A549 (cell line): ENCODE data around the gene ABCB6. TPM values are rescaled to one million over a fixed set of nuclear protein-coding genes. Genes with fewer than 3 reads are reported as not detected.
A peak's percentile ranks its signal among the peaks of the same experiment; 100 is the strongest.

Source experiments
- ATAC-seq, 2 experiments: fragments of 200-7000 bp in 1 of 2; fragments of >200 bp in 1 of 2; cut with Nextera tagmentation in 1 of 2; cut with Tn5 transposase in 1 of 2; 3 replicates each; pipeline versions ENCODE4 v1.8.0 to v1.9.1; 2018 to 2020; ENCODE audit warnings: mild to moderate bottlenecking in 1 of 2, moderate library complexity in 1 of 2
- CTCF ChIA-PET: fragments of 300-600 bp; sonication (Branson Sonifier 250); formaldehyde crosslinking; extraction: SDS; loops from one replicate; lab custom pipeline; 2021; ENCODE audit warnings: antibody characterized with exemption, inconsistent platforms; lab: Yijun Ruan, JAX
- POLR2A ChIA-PET: fragments of 350-600 bp; formaldehyde crosslinking; extraction: SDS; loops from one replicate; lab custom pipeline; 2021; ENCODE audit warnings: antibody characterized with exemption, inconsistent platforms; lab: Yijun Ruan, JAX
- DNase-seq, 2 experiments: peaks; one replicate each; pipeline versions ENCODE4 v3.0.0 to v3.0.0-alpha.2; 2011 to 2016; ENCODE audit warnings: low read depth in 1 of 2, low spot score in 1 of 2
- FAIRE-seq: peaks from 2 replicates; lab custom pipeline; 2011; peaks lifted over from hg19 to GRCh38; lab: Jason Lieb, UNC
- H3K27ac ChIP-seq, 2 experiments: fragments of >200 bp; sonication (Bioruptor Twin); formaldehyde crosslinking; 3 replicates each; pipeline ENCODE4 v1.5.1; 2016 to 2017
- H3K4me1 ChIP-seq: fragments of >200 bp; sonication (Bioruptor Twin); formaldehyde crosslinking; 3 replicates; pipeline ENCODE4 v1.6.1; 2016
- H3K4me2 ChIP-seq: fragments of >200 bp; sonication (Bioruptor Twin); formaldehyde crosslinking; 3 replicates; pipeline ENCODE4 v1.6.1; 2016
- H3K4me3 ChIP-seq: fragments of >200 bp; sonication (Bioruptor Twin); formaldehyde crosslinking; 3 replicates; pipeline ENCODE4 v1.5.1; 2016
- H3K9me3 ChIP-seq: fragments of >200 bp; sonication (Bioruptor Twin); formaldehyde crosslinking; 3 replicates; pipeline ENCODE4 v1.6.1; 2016
- CBX2 ChIP-seq: fragments of 200-600 bp; sonication (generic); IDR thresholded peaks from 2 replicates; pipeline ENCODE4 v1.6.1; 2016; ENCODE audit warnings: low read depth, mild to moderate bottlenecking, borderline replicate concordance
- CHD2 ChIP-seq: fragments of 150-350 bp; IDR thresholded peaks from 2 replicates; pipeline ENCODE4 v1.6.1; 2014; ENCODE audit warnings: low read length; ENCODE audit not compliant: partially characterized antibody
- EHMT2 ChIP-seq: fragments of 200-600 bp; sonication (generic); IDR thresholded peaks from 2 replicates; pipeline ENCODE4 v1.6.1; 2016; ENCODE audit warnings: antibody characterized with exemption, low read depth, mild to moderate bottlenecking, moderate library complexity
- ESRRA ChIP-seq: fragments of 150-350 bp; IDR thresholded peaks from 2 replicates; pipeline ENCODE4 v1.6.1; 2014; ENCODE audit warnings: mild to moderate bottlenecking, low read length, borderline replicate concordance
- FOSB ChIP-seq: fragments of 250-450 bp; sonication (Bioruptor Pico); IDR thresholded peaks from 2 replicates; pipeline ENCODE4 v1.5.0; 2020; ENCODE audit warnings: mild to moderate bottlenecking, moderate library complexity
- GATA3 ChIP-seq: IDR thresholded peaks from 2 replicates; pipeline ENCODE4 v1.6.1; 2012; ENCODE audit warnings: borderline replicate concordance
- KDM1A ChIP-seq: fragments of 200-600 bp; sonication (generic); IDR thresholded peaks from 2 replicates; pipeline ENCODE4 v1.6.1; 2016; ENCODE audit warnings: low read depth, mild to moderate bottlenecking
- KDM5A ChIP-seq: fragments of 200-600 bp; sonication (generic); IDR thresholded peaks from 2 replicates; pipeline ENCODE4 v1.6.1; 2016; ENCODE audit warnings: antibody characterized with exemption, mild to moderate bottlenecking
- MAX ChIP-seq: IDR thresholded peaks from 2 replicates; pipeline ENCODE4 v1.6.1; 2012
- MYC ChIP-seq: IDR thresholded peaks from 2 replicates; pipeline ENCODE4 v1.6.1; 2012; ENCODE audit warnings: mild to moderate bottlenecking, inconsistent platforms, low read length, improper control_type of control experiment, borderline replicate concordance
- NFE2L2 ChIP-seq: fragments of 150-350 bp; conservative IDR thresholded peaks from 2 replicates; pipeline ENCODE4 v1.6.1; 2014; ENCODE audit warnings: low read length
- NPAS2 ChIP-seq: fragments of 250-450 bp; sonication (Bioruptor Pico); IDR thresholded peaks from 2 replicates; pipeline ENCODE4 v1.8.0; 2022; ENCODE audit warnings: mild to moderate bottlenecking, moderate library complexity, borderline replicate concordance
- RAD21 ChIP-seq, 2 experiments: fragments of >200 bp in 1 of 2; sonication (Bioruptor Twin) in 1 of 2; formaldehyde crosslinking in 1 of 2; IDR thresholded peaks in 1 of 2; conservative IDR thresholded peaks in 1 of 2; 2 replicates in 1 of 2; 3 replicates in 1 of 2; pipeline ENCODE4 v1.6.1; 2012 to 2018; ENCODE audit warnings: inconsistent platforms in 1 of 2
- RFX5 ChIP-seq: fragments of 450-650 bp; IDR thresholded peaks from 2 replicates; pipeline ENCODE4 v1.7.1; 2014; ENCODE audit warnings: antibody characterized with exemption, mild to moderate bottlenecking, moderate library complexity
- RNF2 ChIP-seq: fragments of 200-600 bp; sonication (generic); IDR thresholded peaks from 2 replicates; pipeline ENCODE4 v1.6.1; 2016; ENCODE audit warnings: low read depth, mild to moderate bottlenecking, antibody characterized with exemption, moderate library complexity, borderline replicate concordance
- SMC3 ChIP-seq: fragments of >200 bp; sonication (Bioruptor Twin); formaldehyde crosslinking; IDR thresholded peaks from 3 replicates; pipeline ENCODE4 v1.6.1; 2018; ENCODE audit warnings: inconsistent platforms
- TFCP2L1 ChIP-seq: fragments of 250-450 bp; sonication (Bioruptor Pico); IDR thresholded peaks from 2 replicates; pipeline ENCODE4 v1.5.0; 2021; ENCODE audit warnings: mild to moderate bottlenecking
- ZFP36 ChIP-seq: fragments of 450-650 bp; IDR thresholded peaks from 2 replicates; pipeline ENCODE4 v1.6.1; 2014; ENCODE audit warnings: borderline replicate concordance; ENCODE audit not compliant: partially characterized antibody
- ZNF302 ChIP-seq: fragments of 250-450 bp; sonication (Bioruptor Pico); IDR thresholded peaks from 2 replicates; pipeline ENCODE4 v1.9.0; 2021; ENCODE audit warnings: inconsistent platforms, mild to moderate bottlenecking, moderate library complexity
- ZSCAN20 ChIP-seq: fragments of 250-450 bp; sonication (Bioruptor Pico); IDR thresholded peaks from 2 replicates; pipeline ENCODE4 v1.8.0; 2022; ENCODE audit warnings: mild to moderate bottlenecking, moderate library complexity
- WGBS: methylation state at CpG from one replicate; pipeline ENCODE4 v1.1.6; 2017; ENCODE audit errors: missing lambda C conversion rate; 5-methylcytosine and 5-hydroxymethylcytosine counted together
- polyA plus RNA-seq, 4 experiments: library from polyadenylated mRNA; depleted of rRNA in 3 of 4; stranded (reverse); fragments of >200 nt; fragmentation: RNase III in 1 of 4; extraction: RNeasy Plus Mini Kit Qiagen cat#74134 plus additional on column Dnase treatment in 1 of 4; gene quantifications; 2 replicates in 3 of 4; 3 replicates in 1 of 4; pipeline ENCODE4 v1.2.3, GENCODE V29; 2011 to 2017
- TF ChIP-seq, protein P1 (sequence below): fragments of 250-450 bp; sonication (Bioruptor Pico); IDR thresholded peaks from 2 replicates; pipeline ENCODE4 v1.5.0; 2021; ENCODE audit warnings: mild to moderate bottlenecking, moderate library complexity, borderline replicate concordance
- TF ChIP-seq, protein P2 (sequence below): fragments of 200-600 bp; sonication (generic); IDR thresholded peaks from 2 replicates; pipeline ENCODE4 v1.6.1; 2016; ENCODE audit warnings: antibody characterized with exemption, mild to moderate bottlenecking, moderate library complexity
- TF ChIP-seq, protein P3 (sequence below): fragments of >200 bp; sonication (Bioruptor Twin); formaldehyde crosslinking; IDR thresholded peaks from 3 replicates; pipeline ENCODE4 v1.6.1; 2016

The ABCB6 gene
- polyA plus RNA-seq, 2 of the 4 experiments (the other 2 are of a cell fraction) = 51.3 to 62.5 TPM

GRCh38 chr2:219163156-219163555, 55.6 kb downstream of the ABCB6 start:
- TF ChIP-seq MAX (no peak), ESRRA (no peak), ZFP36 (no peak), EHMT2 (no peak), CBX2 (no peak), TFCP2L1 (CRISPR knock-in tag) (no peak), RNF2 (no peak), RFX5 (no peak)
- TF ChIP-seq, protein P1, sequence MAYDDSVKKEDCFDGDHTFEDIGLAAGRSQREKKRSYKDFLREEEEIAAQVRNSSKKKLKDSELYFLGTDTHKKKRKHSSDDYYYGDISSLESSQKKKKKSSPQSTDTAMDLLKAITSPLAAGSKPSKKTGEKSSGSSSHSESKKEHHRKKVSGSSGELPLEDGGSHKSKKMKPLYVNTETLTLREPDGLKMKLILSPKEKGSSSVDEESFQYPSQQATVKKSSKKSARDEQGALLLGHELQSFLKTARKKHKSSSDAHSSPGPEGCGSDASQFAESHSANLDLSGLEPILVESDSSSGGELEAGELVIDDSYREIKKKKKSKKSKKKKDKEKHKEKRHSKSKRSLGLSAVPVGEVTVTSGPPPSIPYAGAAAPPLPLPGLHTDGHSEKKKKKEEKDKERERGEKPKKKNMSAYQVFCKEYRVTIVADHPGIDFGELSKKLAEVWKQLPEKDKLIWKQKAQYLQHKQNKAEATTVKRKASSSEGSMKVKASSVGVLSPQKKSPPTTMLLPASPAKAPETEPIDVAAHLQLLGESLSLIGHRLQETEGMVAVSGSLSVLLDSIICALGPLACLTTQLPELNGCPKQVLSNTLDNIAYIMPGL (CRISPR knock-in tag) = no peak
- TF ChIP-seq, all 56 proteins: peak for 0

DNA sequence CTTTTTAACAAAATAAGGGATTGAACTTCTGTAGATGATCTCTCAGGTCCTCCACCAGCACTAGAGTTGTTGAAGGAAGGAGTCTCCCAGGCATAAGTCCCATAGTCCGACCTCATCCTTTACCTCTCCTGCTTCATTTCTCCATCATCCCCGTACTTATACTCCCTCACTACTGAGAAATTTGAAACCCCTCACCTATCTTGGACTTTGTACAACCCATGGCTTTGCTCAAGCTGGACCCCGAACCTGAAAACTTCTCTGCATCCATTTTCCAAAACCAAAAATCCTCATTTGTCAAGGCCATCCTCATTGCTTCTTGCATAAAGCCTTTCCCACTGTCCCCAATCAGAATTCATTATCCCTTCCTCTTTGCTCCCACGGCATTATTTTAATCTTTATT, 57.7 kb downstream of the ABCB6 start:
- CTCF ChIA-PET = interaction anchor here (2.0 to 21.6 kb wide), 6 partner anchors 12 to 166 kb away, joined by 6 to 332 read pairs (median 106); partner anchors contain the start of genes CNPPD1, IHH and SLC23A3
- Histone ChIP-seq H3K9me3 (no peaks in the 10 kb centered on the region), H3K4me1 (peaks cover 9% of the 10 kb centered on the region), H3K27ac (peak overlapping the region; percentile 91 to 95), H3K4me3 (peak overlapping the region; percentile 54), H3K4me2 (peak overlapping the region; percentile 98)
- WGBS = 73% methylated on average over 4 of the region's 4 CpGs
- POLR2A ChIA-PET = interaction anchor here (0.6 kb wide), 1 partner anchor 227 kb away, joined by 5 read pairs; no protein-coding TSS in a partner anchor
- ATAC-seq (no peak), DNase-seq (no peak), FAIRE-seq (no peak)
- TF ChIP-seq NPAS2 (CRISPR knock-in tag) = no peak
- no peak for TF ChIP-seq KDM5A
- no peak for TF ChIP-seq GATA3
- no peak for TF ChIP-seq NFE2L2
- no peak for TF ChIP-seq SMC3
- no peak for TF ChIP-seq RFX5
- TF ChIP-seq KDM1A = no peak
- TF ChIP-seq TFCP2L1 (CRISPR knock-in tag) = no peak
- TF ChIP-seq ZSCAN20 (CRISPR knock-in tag) = no peak
- no peak for TF ChIP-seq MYC
- no peak for TF ChIP-seq FOSB (CRISPR knock-in tag)
- TF ChIP-seq, all 56 proteins: peak for 0

More at GRCh38 chr2:219163156-219163555, 55.6 kb downstream of the ABCB6 start:
- ChIA-PET POLR2A (no interaction called here), CTCF (interaction anchor here (0.7 to 3.9 kb wide), 9 partner anchors 8 to 315 kb away, joined by 3 to 22 read pairs (median 4); no protein-coding TSS in a partner anchor)
- H3K4me1 ChIP-seq = peaks cover 9% of the 10 kb centered on the region
- no peak for DNase-seq
- WGBS = 73% methylated on average over 6 of the region's 6 CpGs
- H3K9me3 ChIP-seq = no peaks in the 10 kb centered on the region
- no peak overlapping the region for H3K27ac ChIP-seq
- no peak overlapping the region for H3K4me3 ChIP-seq
- no peak for ATAC-seq
- FAIRE-seq = no peak
- H3K4me2 ChIP-seq = no peak overlapping the region

- no peaks in the 10 kb centered on the region for H3K9me3 ChIP-seq
- H3K4me2 ChIP-seq = peak within 1 kb of the TSS; percentile 98
- peak; percentile 94 to 95 for DNase-seq
- H3K4me3 ChIP-seq = peak within 1 kb of the TSS; percentile 54
- WGBS = 1% methylated on average over 17 of the region's 70 CpGs
- ChIA-PET CTCF (interaction anchor here (0.6 to 21.6 kb wide), 42 partner anchors 11 to 295 kb away, joined by 3 to 332 read pairs (median 4); partner anchors contain the start of genes CNPPD1, DNAJB2, IHH and SLC23A3), POLR2A (interaction anchor here (1.3 kb wide), 1 partner anchor 16 kb away, joined by 4 read pairs; the partner anchor contains the start of gene CNPPD1)
- H3K27ac ChIP-seq = peak within 1 kb of the TSS; percentile 91 to 95
- FAIRE-seq = no peak
- peak; percentile 94 to 96 for ATAC-seq
- H3K4me1 ChIP-seq = peaks cover 9% of the 10 kb centered on the region
- TF ChIP-seq RAD21 (conservative IDR thresholded peaks at IDR 0.05 in 1 of 2, IDR thresholded peaks at IDR 0.05 in 1 of 2) (peak; percentile 85 to 91), GATA3 (no peak), MYC (0 out of 2 replicates have a peak, but pooled peaks have one; percentile 51), CHD2 (no peak), TFCP2L1 (CRISPR knock-in tag) (no peak), ZNF302 (CRISPR knock-in tag) (no peak), ZFP36 (no peak)
- TF ChIP-seq, protein P2, sequence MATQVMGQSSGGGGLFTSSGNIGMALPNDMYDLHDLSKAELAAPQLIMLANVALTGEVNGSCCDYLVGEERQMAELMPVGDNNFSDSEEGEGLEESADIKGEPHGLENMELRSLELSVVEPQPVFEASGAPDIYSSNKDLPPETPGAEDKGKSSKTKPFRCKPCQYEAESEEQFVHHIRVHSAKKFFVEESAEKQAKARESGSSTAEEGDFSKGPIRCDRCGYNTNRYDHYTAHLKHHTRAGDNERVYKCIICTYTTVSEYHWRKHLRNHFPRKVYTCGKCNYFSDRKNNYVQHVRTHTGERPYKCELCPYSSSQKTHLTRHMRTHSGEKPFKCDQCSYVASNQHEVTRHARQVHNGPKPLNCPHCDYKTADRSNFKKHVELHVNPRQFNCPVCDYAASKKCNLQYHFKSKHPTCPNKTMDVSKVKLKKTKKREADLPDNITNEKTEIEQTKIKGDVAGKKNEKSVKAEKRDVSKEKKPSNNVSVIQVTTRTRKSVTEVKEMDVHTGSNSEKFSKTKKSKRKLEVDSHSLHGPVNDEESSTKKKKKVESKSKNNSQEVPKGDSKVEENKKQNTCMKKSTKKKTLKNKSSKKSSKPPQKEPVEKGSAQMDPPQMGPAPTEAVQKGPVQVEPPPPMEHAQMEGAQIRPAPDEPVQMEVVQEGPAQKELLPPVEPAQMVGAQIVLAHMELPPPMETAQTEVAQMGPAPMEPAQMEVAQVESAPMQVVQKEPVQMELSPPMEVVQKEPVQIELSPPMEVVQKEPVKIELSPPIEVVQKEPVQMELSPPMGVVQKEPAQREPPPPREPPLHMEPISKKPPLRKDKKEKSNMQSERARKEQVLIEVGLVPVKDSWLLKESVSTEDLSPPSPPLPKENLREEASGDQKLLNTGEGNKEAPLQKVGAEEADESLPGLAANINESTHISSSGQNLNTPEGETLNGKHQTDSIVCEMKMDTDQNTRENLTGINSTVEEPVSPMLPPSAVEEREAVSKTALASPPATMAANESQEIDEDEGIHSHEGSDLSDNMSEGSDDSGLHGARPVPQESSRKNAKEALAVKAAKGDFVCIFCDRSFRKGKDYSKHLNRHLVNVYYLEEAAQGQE = no peak
- TF ChIP-seq, protein P3, sequence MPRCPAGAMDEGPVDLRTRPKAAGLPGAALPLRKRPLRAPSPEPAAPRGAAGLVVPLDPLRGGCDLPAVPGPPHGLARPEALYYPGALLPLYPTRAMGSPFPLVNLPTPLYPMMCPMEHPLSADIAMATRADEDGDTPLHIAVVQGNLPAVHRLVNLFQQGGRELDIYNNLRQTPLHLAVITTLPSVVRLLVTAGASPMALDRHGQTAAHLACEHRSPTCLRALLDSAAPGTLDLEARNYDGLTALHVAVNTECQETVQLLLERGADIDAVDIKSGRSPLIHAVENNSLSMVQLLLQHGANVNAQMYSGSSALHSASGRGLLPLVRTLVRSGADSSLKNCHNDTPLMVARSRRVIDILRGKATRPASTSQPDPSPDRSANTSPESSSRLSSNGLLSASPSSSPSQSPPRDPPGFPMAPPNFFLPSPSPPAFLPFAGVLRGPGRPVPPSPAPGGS = peak; percentile 90; the same call in 2 of the 3 replicates
These were observed 58.4 kb downstream of the ABCB6 start, which contains the start of gene NHEJ1 for GRCh38 chr2:219160186-219161017. Gene NHEJ1, minus strand, starts transcription at chr2:219160815. Its CDS starts 2,453 bp downstream, at chr2:219158362.
